HG03342 (cell line): ENCODE measurements around the gene PPOX.

Source experiments
- ATAC-seq: cut with Tn5 transposase; IDR thresholded peaks from one replicate; pipeline ENCODE4 v1.9.1; 2021; ENCODE audit warnings: mild to moderate bottlenecking, moderate library complexity; ENCODE audit not compliant: unreplicated experiment

Gene PPOX

GRCh38 chr1:161219078-161219892 lies 53.1 kb downstream of the PPOX start:
- no peak for ATAC-seq

GRCh38 chr1:161220002-161220401 lies 53.8 kb downstream of the PPOX start:
- ATAC-seq: no peak
